Stimulated activated CD8-positive, alpha-beta memory T cell treated with anti-CD3 and anti-CD28 coated beads, Interleukin-15, amount 100 ng/mL, for 24 hours (primary cell): ENCODE measurements around the gene MICAL1.
A peak's percentile ranks its signal among the peaks of the same experiment; 100 is the strongest.

Experiments
- DNase-seq: peaks from one replicate; pipeline ENCODE4 v3.0.0-alpha.2; 2020; ENCODE audit warnings: low read depth

The MICAL1 gene, protein sequence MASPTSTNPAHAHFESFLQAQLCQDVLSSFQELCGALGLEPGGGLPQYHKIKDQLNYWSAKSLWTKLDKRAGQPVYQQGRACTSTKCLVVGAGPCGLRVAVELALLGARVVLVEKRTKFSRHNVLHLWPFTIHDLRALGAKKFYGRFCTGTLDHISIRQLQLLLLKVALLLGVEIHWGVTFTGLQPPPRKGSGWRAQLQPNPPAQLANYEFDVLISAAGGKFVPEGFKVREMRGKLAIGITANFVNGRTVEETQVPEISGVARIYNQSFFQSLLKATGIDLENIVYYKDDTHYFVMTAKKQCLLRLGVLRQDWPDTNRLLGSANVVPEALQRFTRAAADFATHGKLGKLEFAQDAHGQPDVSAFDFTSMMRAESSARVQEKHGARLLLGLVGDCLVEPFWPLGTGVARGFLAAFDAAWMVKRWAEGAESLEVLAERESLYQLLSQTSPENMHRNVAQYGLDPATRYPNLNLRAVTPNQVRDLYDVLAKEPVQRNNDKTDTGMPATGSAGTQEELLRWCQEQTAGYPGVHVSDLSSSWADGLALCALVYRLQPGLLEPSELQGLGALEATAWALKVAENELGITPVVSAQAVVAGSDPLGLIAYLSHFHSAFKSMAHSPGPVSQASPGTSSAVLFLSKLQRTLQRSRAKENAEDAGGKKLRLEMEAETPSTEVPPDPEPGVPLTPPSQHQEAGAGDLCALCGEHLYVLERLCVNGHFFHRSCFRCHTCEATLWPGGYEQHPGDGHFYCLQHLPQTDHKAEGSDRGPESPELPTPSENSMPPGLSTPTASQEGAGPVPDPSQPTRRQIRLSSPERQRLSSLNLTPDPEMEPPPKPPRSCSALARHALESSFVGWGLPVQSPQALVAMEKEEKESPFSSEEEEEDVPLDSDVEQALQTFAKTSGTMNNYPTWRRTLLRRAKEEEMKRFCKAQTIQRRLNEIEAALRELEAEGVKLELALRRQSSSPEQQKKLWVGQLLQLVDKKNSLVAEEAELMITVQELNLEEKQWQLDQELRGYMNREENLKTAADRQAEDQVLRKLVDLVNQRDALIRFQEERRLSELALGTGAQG

DNA sequence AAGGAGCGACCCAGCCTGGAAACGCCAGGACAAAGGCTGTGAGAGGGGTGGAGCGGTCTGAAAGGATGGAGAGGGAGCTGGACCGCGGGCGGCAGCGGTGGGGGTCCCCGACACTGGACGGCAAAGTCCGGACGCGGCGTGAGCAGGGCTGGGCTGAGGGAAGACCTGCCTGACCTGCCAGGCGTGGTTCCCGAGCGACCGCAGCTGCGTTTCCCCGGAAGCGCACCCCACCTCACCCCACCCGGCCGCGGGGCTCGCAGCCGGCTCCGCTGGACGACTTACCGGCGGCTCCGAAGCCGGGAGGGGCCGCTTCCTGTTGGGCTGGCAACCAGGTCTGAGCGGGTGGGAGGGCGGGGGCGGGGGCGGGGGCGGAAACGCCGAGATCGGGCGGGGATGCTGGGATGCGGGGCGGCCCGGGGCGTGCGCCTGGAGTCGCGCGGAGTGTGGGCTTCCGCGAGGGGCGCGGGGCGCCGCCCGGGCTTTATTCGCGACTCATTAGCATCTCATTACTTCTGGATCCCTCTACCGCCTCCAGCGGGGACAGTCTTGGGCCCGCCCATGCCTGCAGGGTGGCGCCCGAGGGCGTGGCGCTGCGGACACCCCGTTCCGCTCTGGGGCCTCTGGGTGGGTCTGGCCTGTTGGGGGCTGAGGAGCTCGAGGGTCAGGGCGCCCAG is at the start of gene MICAL1:
Gene MICAL1, minus strand, starts transcription at position 336 of the 674 bp plus-strand sequence. CDS start 1,576 bp downstream, outside the sequence.
- peak; percentile 31 for DNase-seq

GRCh38 chr6:109503327-109504224 is 48.0 kb upstream of the MICAL1 start:
- no peak for DNase-seq

GRCh38 chr6:109498936-109499335 is 43.4 kb upstream of the MICAL1 start:
- no peak for DNase-seq

- DNase-seq = no peak
Measured at GRCh38 chr6:109498052-109498451, 42.5 kb upstream of the MICAL1 start.

DNA sequence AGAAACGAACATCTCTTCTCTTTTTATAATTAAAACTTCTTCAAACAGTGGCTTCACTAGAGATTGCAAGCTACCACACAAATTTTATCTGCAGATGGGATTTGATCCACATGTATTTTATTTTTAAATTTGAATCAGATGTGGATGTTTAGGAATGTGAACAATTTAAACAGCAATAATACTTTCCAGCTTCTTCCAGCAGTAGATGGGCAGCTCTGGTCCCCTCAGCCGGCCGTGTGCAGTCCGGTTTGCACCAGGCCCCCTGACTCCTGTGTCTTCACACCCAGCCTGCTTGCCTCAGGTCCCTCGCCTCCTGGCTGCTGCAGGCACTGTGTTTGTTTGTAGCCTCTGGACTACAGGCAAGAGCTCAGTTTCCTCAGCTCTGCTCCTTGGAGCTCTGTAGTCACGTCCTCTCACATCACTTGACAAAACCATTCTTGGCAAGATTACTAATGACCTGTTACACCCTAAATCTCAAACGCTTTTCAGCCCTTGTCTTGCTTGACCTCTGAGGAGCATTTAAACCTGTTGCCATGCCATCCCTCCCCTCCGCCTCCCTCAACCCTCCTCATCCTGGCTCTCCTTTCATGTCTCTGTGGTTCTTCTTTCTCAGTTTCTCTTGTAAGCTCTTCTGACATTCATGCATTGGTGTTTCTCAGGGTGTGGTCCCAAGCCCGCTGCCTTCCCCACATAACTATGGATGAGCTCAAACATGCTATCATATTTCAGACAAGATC is 40.6 kb upstream of the MICAL1 start:
- no peak for DNase-seq

GRCh38 chr6:109493865-109494264 is 38.3 kb upstream of the MICAL1 start:
- no peak for DNase-seq

GRCh38 chr6:109491207-109491938 is 35.8 kb upstream of the MICAL1 start:
- no peak for DNase-seq

GRCh38 chr6:109490713-109491112 is 35.1 kb upstream of the MICAL1 start:
- no peak for DNase-seq

GRCh38 chr6:109488001-109488400 is 32.4 kb upstream of the MICAL1 start:
- no peak for DNase-seq

DNA sequence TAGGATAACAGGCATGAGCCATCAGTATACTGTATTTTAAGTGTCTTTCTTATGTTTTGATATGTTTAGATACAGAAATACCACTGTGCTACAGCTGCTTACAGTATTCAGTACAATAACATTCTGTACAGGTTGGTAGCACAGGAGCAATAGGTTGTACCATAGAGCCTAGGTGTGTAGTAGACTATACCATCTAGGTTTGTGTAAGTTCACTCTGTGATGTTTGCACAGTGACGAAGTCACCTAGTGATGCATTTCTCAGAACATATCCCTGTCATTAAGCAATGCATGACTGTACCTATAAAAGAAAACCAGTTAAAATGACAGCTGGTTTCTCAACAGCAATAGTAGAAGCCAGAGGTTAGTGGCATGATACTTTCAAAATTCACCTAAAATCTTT is 30.5 kb upstream of the MICAL1 start:
- no peak for DNase-seq

GRCh38 chr6:109485266-109485935 is 29.8 kb upstream of the MICAL1 start:
- DNase-seq = no peak

- DNase-seq = no peak
Measured at GRCh38 chr6:109484122-109484521, 28.6 kb upstream of the MICAL1 start.

DNA sequence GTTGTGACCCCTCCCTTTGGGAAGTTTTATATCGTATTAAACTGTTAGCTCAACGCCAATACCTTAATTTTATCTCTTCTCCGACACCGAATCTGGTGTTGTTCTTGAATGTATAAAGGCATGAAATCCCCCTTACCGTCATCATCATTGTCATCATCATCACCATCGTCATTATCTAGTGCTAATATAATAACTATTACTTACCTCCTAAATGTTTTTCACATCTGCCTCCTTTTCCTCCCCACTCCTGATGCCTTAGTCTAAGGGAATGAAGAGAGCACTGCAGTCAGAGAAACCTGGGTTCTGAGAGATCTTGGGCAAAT is 28.1 kb upstream of the MICAL1 start:
- DNase-seq = no peak

DNA sequence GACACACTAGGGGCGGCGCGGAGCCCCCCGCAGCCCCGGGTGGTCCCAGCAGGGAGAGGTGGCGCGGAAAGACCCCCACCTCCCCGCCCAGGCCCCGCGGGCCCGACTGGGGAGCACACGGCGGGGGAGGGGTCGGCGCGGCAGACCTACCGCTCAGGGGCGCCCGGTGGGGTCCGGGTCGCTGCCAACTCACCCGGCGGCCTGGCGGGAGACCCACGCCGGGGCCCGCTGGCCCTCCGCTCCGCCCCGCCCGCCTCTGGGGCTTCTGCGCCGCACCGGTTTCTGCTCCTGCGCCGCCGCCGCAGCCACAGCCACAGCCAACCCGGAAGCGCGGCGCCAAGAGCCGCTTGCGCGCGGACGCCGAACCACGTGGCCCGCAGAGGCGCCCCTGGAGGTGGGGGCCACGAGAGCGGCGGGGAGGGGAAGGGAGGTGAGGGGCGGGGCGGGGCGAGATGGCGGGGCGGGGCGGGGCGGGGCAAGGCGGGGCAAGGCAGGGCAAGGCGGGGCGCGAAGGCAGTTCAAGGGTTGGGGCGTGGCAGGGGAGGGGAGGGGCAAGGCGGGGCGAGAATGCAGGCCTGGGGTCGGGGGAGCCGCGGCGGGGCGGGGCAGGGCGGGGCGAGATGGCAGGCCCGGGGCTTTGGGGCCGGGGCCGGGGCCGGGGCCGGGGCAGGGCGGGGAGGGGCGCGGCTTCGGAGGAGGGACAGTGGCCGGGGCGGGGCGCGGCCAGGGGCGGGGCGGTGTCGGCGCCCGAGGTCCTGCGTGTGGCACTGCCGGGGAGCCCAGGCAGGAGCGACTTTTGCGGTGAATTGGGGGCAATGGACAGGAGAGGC is 27.5 kb upstream of the MICAL1 start, which contains the start of gene ZBTB24:
Gene ZBTB24, minus strand, starts transcription at position 315 of the 830 bp plus-strand sequence. CDS start 1,193 bp downstream, outside the sequence.
- peak; percentile 70 for DNase-seq

DNA sequence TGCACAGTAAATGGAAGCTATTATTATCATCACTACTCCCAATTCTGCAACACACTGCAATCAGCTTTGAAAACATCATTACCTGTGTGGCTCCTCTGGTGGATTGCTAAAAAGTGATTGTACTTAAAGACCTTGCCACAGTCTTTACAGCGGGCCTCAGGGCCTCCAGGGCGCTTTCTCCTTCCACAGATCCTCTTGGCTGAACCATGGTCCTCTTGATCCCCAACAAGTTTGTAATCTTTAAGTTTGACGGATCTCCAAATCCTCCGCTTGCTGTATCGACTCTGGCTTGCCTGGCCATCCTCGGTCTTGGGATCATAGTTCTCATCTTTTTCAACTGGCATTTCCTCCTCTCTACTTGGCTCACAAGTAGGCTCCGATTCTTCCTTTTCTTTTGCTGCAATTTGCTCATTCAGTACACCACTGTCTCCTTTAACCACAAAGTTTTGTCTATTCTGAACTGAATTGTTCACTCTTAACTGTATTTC is 25.5 kb upstream of the MICAL1 start:
- DNase-seq = no peak

GRCh38 chr6:109478841-109479624 is 23.5 kb upstream of the MICAL1 start:
- no peak for DNase-seq

DNA sequence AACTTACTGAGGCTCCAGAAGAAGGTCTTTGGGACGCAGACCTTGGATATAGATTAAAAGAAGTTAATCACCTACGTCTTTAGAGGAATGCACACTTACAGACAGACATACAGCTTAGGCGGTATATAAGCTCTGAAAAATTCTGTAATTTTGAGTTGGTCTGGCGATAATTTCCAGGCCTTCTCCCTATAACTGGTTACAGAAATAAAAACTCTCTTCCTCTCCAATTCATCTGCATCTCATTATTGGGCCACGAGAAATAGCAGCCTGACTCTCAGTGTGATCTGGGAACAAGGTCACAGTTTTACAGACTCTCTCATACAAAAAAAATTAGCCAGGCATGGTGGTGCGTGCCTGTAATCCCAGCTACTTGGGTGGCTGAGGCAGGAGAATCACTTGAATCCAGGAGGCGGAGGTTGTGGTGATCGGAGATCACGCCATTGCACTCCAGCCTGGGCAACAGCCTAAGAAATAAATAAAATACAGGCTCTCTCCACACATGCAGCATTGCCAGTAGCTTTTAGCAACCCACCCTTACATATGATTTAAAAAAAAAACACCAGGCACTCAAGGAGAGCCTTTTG is 22.7 kb upstream of the MICAL1 start:
- DNase-seq = no peak
